ENCODE data around the gene YPEL2. TPM values are rescaled to one million over a fixed set of nuclear protein-coding genes. Genes with fewer than 3 reads are reported as not detected.
A peak's percentile ranks its signal among the peaks of the same experiment; 100 is the strongest.

Gene YPEL2
- polyA plus RNA-seq, 3 donors = 21.5 to 63.1 (median 25.1) TPM

GRCh38 chr17:59374612-59375011 lies 43.2 kb downstream of the YPEL2 start:
- H3K27ac Mint-ChIP-seq = peak overlapping the region; percentile 94 to 99 (median 97)
- H3K4me1 Mint-ChIP-seq = peaks cover 68% of the 10 kb centered on the region
- Histone ChIP-seq H3K9ac (ENCODE audit: insufficient read depth, low read length, poor library complexity, severe bottlenecking) (no peak overlapping the region), H3K36me3 (replicated peaks in 1 of 2; ENCODE audit: control insufficient read depth in 1 of 2, insufficient read depth in 2 of 2, low read length in 2 of 2) (peaks cover 0 to 20% of the 10 kb centered on the region in 2 donors), H3K9me3 (replicated peaks in 1 of 2; ENCODE audit: control insufficient read depth in 1 of 2, insufficient read depth in 1 of 2, low read length in 2 of 2) (no peaks in the 10 kb centered on the region), H3K27me3 (ENCODE audit: control insufficient read depth in 2 of 2, insufficient read depth in 2 of 2, low read length in 2 of 2) (no peaks in the 10 kb centered on the region), H2AFZ (ENCODE audit: insufficient read depth, low read depth, low read length, poor library complexity, severe bottlenecking) (no peak overlapping the region), H4K20me1 (ENCODE audit: insufficient read depth, low read length) (peaks cover 60% of the 10 kb centered on the region), H3K27ac (ENCODE audit: low read depth in 1 of 2, low read length in 2 of 2) (peak overlapping the region; percentile 85 to 95), H3K4me1 (ENCODE audit: control insufficient read depth in 1 of 2, insufficient read depth in 2 of 2, low read length in 2 of 2) (peaks cover 63 to 67% of the 10 kb centered on the region in 2 donors), H3K79me2 (ENCODE audit: insufficient read depth, low read length) (peaks cover 77% of the 10 kb centered on the region), H3K4me2 (replicated peaks; ENCODE audit: extremely low read depth, low read length, poor library complexity, severe bottlenecking) (peak overlapping the region; percentile 66), H3K4me3 (replicated peaks in 1 of 3; ENCODE audit: low read depth in 2 of 3, low read length in 3 of 3) (peak overlapping the region in 1 of 3 experiments; percentile 45)
- no CpG with 5 or more reads among the region's 4 CpGs for WGBS (ENCODE audit: insufficient coverage)
- H3K4me3 Mint-ChIP-seq = no peak overlapping the region
- H3K9me3 Mint-ChIP-seq = no peaks in the 10 kb centered on the region
- intact Hi-C loops (cut with micrococcal nuclease) = loop anchor here (2.0 to 5.0 kb wide), 3 partner anchors 42 to 63 kb away; partner anchors contain the start of gene YPEL2 (in 1 of the 2)
- peaks cover 0 to 4% (median 0%) of the 10 kb centered on the region in 3 donors for H3K27me3 Mint-ChIP-seq (ENCODE audit: low read depth in 3 of 3)
- H3K36me3 Mint-ChIP-seq = peaks cover 17 to 24% of the 10 kb centered on the region in 2 donors
- no peak for TF ChIP-seq CTCF (IDR thresholded peaks at IDR 0.05)
- peak in 2 of 3 donors; percentile 39 to 59 for DNase-seq

- no peak overlapping the region for H3K4me3 ChIP-seq (replicated peaks in 1 of 3; ENCODE audit: low read depth in 2 of 3, low read length in 3 of 3)
- no peak for TF ChIP-seq CTCF (IDR thresholded peaks at IDR 0.05)
- H3K4me1 ChIP-seq (ENCODE audit: control insufficient read depth in 1 of 2, insufficient read depth in 2 of 2, low read length in 2 of 2) = peaks cover 55% of the 10 kb centered on the region in 2 donors
- Mint-ChIP-seq H3K4me1 (peaks cover 64% of the 10 kb centered on the region), H3K9me3 (no peaks in the 10 kb centered on the region), H3K36me3 (peaks cover 20 to 26% of the 10 kb centered on the region in 2 donors), H3K27ac (peak overlapping the region in 5 of 7 donors; percentile 10 to 80 (median 52)), H3K4me3 (no peak overlapping the region), H3K27me3 (ENCODE audit: low read depth in 3 of 3) (peaks cover 0 to 4% (median 0%) of the 10 kb centered on the region in 3 donors)
- no peak for DNase-seq
- peaks cover 0 to 23% of the 10 kb centered on the region in 2 donors for H3K36me3 ChIP-seq (replicated peaks in 1 of 2; ENCODE audit: control insufficient read depth in 1 of 2, insufficient read depth in 2 of 2, low read length in 2 of 2)
- H3K4me2 ChIP-seq (replicated peaks; ENCODE audit: extremely low read depth, low read length, poor library complexity, severe bottlenecking) = no peak overlapping the region
- no peaks in the 10 kb centered on the region for H3K9me3 ChIP-seq (replicated peaks in 1 of 2; ENCODE audit: control insufficient read depth in 1 of 2, insufficient read depth in 1 of 2, low read length in 2 of 2)
- H3K9ac ChIP-seq (ENCODE audit: insufficient read depth, low read length, poor library complexity, severe bottlenecking) = no peak overlapping the region
- intact Hi-C loops (cut with micrococcal nuclease) = loop anchor here in 1 of 2 donors (2.0 to 5.0 kb wide), 2 partner anchors 43 to 61 kb away; no protein-coding TSS in a partner anchor
- H4K20me1 ChIP-seq (ENCODE audit: insufficient read depth, low read length) = peaks cover 67% of the 10 kb centered on the region
- peaks cover 76% of the 10 kb centered on the region for H3K79me2 ChIP-seq (ENCODE audit: insufficient read depth, low read length)
- no peaks in the 10 kb centered on the region for H3K27me3 ChIP-seq (ENCODE audit: control insufficient read depth in 2 of 2, insufficient read depth in 2 of 2, low read length in 2 of 2)
- no peak overlapping the region for H2AFZ ChIP-seq (ENCODE audit: insufficient read depth, low read depth, low read length, poor library complexity, severe bottlenecking)
- H3K27ac ChIP-seq (ENCODE audit: low read depth in 1 of 2, low read length in 2 of 2) = peak overlapping the region in 1 of 2 donors; percentile 95
Measured at GRCh38 chr17:59375857-59376256, 44.4 kb downstream of the YPEL2 start.

Measured in CD14-positive monocyte (primary cell).